HFF-Myc (cell line): ENCODE results near the gene LENG9.
A peak's percentile ranks its signal among the peaks of the same experiment; 100 is the strongest.
"Not testable (repeated sequence)": the region's sequence is repeated elsewhere in the genome, so short reads cannot be mapped to it uniquely, and the experiment has no call there.

ENCODE experiments used
- DNase-seq: peaks from one replicate; pipeline ENCODE4 v3.0.0-alpha.2; 2011; ENCODE audit warnings: low read depth; ENCODE audit errors: extremely low read depth
- H3K4me3 ChIP-seq: replicated peaks from 2 replicates; pipeline ENCODE4 v1.5.1; 2011; ENCODE audit warnings: low read depth, mild to moderate bottlenecking, control low read depth, low read length
- CTCF ChIP-seq: IDR thresholded peaks from 2 replicates; pipeline ENCODE4 v1.5.1; 2012; ENCODE audit warnings: mild to moderate bottlenecking, low read depth, low read length, control low read depth; ENCODE audit errors: missing control alignments

The LENG9 gene

GRCh38 chr19:54463531-54464043 is at the start of gene LENG9:
TSS of gene LENG9 (minus strand) at chr19:54463778. CDS start at chr19:54463526, 252 bp downstream.
- TF ChIP-seq CTCF: no peak
- H3K4me3 ChIP-seq: peak within 1 kb of the TSS; percentile 52
- DNase-seq: peak; percentile 96

GRCh38 chr19:54509200-54509940 is 45.8 kb upstream of the LENG9 start:
- not testable (repeated sequence) for DNase-seq, H3K4me3 ChIP-seq

- not testable (repeated sequence) for DNase-seq, H3K4me3 ChIP-seq
Measured at GRCh38 chr19:54508487-54508886, 44.9 kb upstream of the LENG9 start.

- no peak for TF ChIP-seq CTCF
- no peak for DNase-seq
- no peak overlapping the region for H3K4me3 ChIP-seq
Measured at GRCh38 chr19:54507824-54508223, 44.2 kb upstream of the LENG9 start.

GRCh38 chr19:54507038-54507717 is 43.6 kb upstream of the LENG9 start:
- H3K4me3 ChIP-seq, DNase-seq: not testable (repeated sequence)

- no peak for DNase-seq
- no peak for TF ChIP-seq CTCF
- no peak overlapping the region for H3K4me3 ChIP-seq
Measured at GRCh38 chr19:54506079-54506478, 42.5 kb upstream of the LENG9 start.

GRCh38 chr19:54505542-54505941 is 42.0 kb upstream of the LENG9 start:
- not testable (repeated sequence) for H3K4me3 ChIP-seq, DNase-seq

- no peak for TF ChIP-seq CTCF
- H3K4me3 ChIP-seq: no peak within 1 kb of the TSS
Measured at GRCh38 chr19:54502518-54503048, 39.0 kb upstream of the LENG9 start, which contains the start of gene LAIR2. TSS of gene LAIR2 (plus strand) at chr19:54502831. CDS start at chr19:54502919, 88 bp downstream.

GRCh38 chr19:54498451-54498772 is 34.8 kb upstream of the LENG9 start:
- not testable (repeated sequence) for H3K4me3 ChIP-seq, DNase-seq

More at GRCh38 chr19:54502518-54503048, 39.0 kb upstream of the LENG9 start, which contains the start of gene LAIR2:
- DNase-seq: no peak

GRCh38 chr19:54497747-54498450 is 34.3 kb upstream of the LENG9 start:
- not testable (repeated sequence) for DNase-seq, H3K4me3 ChIP-seq

- not testable (repeated sequence) for H3K4me3 ChIP-seq, DNase-seq
Measured at GRCh38 chr19:54495284-54495683, 31.7 kb upstream of the LENG9 start.
